Keratinocyte (primary cell): ENCODE data around the gene DUT.

Source experiments
- CTCF ChIP-seq, 3 experiments: IDR thresholded peaks in 1 of 3; conservative IDR thresholded peaks in 1 of 3; optimal IDR thresholded peaks in 1 of 3; 2 replicates in 2 of 3; 3 replicates in 1 of 3; pipeline versions ENCODE3 to v1.5.1; 2011; ENCODE audit warnings: low read length in 3 of 3, mild to moderate bottlenecking in 3 of 3, moderate library complexity in 2 of 3, control low read depth in 1 of 3, inconsistent platforms in 1 of 3; ENCODE audit not compliant: insufficient read depth in 2 of 3; ENCODE audit errors: extremely low read depth in 1 of 3
- EZH2 ChIP-seq: IDR thresholded peaks from one replicate; pipeline ENCODE4 v1.6.1; 2012; ENCODE audit warnings: inconsistent platforms, mild to moderate bottlenecking, low read length, moderate library complexity

- TF ChIP-seq CTCF (optimal IDR thresholded peaks at IDR 0.05 in 1 of 3, IDR thresholded peaks at IDR 0.05 in 1 of 3, conservative IDR thresholded peaks at IDR 0.05 in 1 of 3; ENCODE audit: extremely low read depth in 1 of 3, insufficient read depth in 2 of 3, low read length in 3 of 3) (no peak), EZH2 (no peak)
These were observed 6.3 kb upstream of the DUT start for GRCh38 chr15:48324949-48325348.
